Gastrocnemius medialis (tissue), 4 donors: ENCODE measurements around the gene DENND6B.

ENCODE experiments used
- CTCF ChIP-seq, 5 experiments: fragments of 450-650 bp in 3 of 5; fragments of 200-600 bp in 2 of 5; sonication (generic) in 2 of 5; IDR thresholded peaks in 4 of 5; conservative IDR thresholded peaks in 1 of 5; 1 replicate in 4 of 5; 2 replicates in 1 of 5; pipeline ENCODE4 v1.5.1; 2016 to 2019; ENCODE audit warnings: antibody characterized with exemption in 5 of 5, mild to moderate bottlenecking in 3 of 5, moderate library complexity in 3 of 5
- POLR2A ChIP-seq, 2 donors: fragments of 450-650 bp; IDR thresholded peaks; one replicate each; pipeline ENCODE4 v1.6.1; 2017; ENCODE audit warnings: antibody characterized with exemption in 2 of 2, mild to moderate bottlenecking in 2 of 2, moderate library complexity in 2 of 2

- TF ChIP-seq POLR2A (IDR thresholded peaks at IDR 0.05) (no peak), CTCF (IDR thresholded peaks at IDR 0.05 in 4 of 5, conservative IDR thresholded peaks at IDR 0.05 in 1 of 5) (peak in 2 of 5 experiments; percentile 28 to 46)
Observed at GRCh38 chr22:50276143-50276542, 50.7 kb downstream of the DENND6B start.
